NCI-H2227 treated with DMSO at 0.1 percent for 48 hours (cell line): ENCODE data around the gene SORCS2.
"Not testable (repeated sequence)": the region's sequence is repeated elsewhere in the genome, so short reads cannot be mapped to it uniquely, and the experiment has no call there.

ENCODE experiments used
- DNase-seq: peaks from one replicate; lab custom pipeline; 2025; lab: John Stamatoyannopoulos, UW

SORCS2 gene

DNA sequence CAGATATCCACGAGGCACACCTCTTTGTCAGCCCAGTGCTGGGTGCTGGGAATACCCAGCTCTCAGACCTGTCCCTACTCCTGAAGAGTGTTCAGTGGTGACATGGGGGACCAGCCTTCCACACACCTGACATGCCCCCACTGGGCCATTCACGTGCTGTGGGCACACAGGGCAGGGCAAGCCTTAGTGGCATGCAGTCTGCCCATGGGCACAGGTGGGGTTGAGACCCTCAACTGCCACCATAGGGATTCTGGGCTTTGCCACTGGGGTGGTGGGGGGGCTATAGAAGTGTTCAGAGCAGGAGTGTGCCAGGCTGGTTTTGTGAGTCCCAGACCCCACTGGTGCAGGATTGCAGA lies 259.1 kb downstream of the SORCS2 start:
- DNase-seq, result no peak

DNA sequence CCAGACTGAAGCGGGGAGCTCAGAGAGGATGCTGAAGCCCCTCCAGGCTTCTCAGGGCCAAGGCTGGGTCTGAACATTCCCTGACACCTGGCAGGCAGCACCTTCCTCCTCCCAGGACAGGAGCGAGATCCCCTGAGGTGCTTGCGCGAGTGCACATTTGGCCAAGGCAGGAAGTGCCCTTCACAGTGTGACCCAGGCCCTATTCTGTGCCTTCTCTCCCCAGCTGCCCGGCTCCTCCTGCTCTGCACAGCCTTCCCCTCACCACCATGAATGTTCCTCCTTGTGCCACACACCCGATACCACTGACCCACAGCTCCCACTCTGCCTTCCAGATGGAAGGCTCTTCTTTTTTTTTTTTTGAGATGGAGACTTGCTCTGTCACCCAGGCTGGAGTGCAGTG lies 259.5 kb downstream of the SORCS2 start:
- DNase-seq, result no peak

DNA sequence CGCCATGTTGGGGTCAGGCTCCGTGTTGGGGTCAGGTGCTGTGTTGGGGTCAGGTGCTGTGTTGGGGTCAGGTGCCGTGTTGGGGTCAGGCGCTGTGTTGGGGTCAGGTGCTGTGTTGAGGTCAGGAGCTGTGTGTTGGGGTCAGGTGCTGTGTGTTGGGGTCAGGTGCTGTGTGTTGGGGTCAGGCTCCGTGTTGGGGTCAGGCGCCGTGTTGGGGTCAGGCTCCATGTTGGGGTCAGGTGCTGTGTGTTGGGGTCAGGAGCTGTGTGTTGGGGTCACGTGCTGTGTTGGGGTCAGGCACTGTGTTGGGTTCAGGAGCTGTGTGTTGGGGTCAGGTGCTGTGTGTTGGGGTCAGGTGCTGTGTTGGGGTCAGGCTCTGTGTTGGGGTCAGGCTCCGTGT lies 260.5 kb downstream of the SORCS2 start:
- DNase-seq, result not testable (repeated sequence)

DNA sequence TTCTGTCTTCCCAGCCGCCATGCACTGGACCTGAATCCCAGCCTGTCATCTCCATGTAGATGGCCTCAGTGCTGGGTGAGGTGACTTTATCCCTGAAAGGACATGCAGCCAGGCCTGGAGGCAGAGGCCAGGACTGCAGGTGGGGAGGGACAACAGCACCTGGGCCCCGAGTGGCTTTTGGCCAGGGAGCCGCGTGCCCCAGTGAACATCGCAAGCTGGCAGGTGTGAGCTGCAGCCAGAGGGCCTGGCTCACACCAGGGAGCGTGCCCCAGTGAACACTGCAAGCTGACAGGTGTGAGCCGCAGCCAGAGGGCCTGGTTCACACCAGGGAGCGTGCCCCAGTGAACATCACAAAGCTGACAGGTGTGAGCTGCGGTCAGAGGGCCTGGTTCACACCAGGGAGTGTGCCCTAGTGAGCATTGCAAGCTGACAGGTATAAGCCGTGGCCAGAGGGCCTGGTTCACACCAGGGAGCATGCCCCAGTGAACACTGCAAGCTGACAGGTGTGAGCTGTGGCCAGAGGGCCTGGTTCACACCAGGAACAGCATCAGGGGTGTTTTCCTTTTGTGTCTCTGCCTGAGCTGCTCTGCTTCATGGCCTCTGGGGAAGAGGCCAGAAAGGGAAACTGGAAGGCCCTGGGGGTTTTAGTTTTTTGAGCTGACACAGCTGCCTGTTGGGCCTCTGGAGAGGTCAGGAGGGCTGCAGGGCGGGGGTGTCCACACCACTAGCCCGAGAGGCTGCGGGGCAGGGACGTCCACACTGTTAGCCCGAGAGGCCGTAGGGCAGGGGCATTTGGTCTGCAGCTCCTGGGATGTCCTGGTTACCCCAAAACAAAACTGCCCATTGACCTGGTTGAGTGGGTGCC lies 265.1 kb downstream of the SORCS2 start:
- no peak for DNase-seq

DNA sequence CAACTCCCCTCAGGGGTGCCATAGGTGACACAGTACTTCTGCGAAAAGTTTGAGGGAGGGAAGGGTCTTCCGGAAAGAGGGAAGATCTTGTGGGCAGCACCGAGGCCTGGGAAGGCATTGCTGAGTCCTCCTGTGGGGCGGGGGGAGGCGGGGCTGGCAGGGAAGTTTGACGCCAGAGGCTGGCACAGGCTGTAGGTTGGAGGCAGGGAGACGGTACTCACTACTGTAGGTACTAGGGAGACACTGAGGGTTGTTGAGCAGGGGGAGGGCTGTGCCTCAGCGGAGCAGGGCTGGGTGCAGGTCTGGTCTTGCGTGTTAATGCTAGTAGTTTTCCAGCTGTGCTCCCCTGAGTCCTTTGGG lies 265.7 kb downstream of the SORCS2 start:
- DNase-seq, result no peak

DNA sequence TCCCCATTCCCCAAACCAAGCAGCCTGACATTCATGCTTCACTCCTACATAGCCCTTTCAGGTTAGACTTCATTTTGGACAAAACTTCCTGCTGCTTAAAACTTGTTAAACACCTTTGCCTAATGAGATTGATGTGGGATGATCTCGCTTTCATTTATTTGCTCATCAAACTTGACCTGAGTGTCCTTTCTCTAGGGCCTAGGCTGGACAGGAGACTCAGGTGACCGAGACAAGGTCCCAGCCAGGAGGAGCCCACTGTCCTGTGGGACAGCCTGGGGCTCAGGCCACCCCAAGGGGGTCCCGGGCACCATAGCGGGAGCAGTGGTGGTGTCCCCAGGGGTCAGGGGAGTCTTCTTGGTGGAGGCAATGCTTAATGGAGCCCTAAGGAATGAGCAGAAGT lies 266.1 kb downstream of the SORCS2 start:
- DNase-seq, result no peak

DNA sequence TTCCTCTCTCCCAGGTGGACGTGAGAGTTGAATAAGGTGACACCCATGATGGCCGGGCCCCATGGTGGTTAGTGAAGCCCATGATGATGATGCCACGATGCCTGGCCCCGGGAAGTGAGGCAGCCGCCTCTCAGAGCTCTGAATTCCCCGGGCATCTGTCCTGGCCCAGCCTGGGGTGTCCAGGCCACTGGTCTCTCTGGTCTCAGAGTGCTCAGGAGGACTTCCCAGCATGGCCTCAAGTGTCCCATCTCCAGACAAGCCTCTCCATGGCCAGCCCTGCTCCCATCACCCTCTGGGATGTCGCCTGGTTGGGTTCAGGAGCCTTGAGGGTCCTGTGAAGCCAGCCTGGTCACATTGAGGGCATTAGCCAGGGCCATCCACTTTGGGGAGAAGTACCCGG lies 267.1 kb downstream of the SORCS2 start:
- DNase-seq, result no peak

DNA sequence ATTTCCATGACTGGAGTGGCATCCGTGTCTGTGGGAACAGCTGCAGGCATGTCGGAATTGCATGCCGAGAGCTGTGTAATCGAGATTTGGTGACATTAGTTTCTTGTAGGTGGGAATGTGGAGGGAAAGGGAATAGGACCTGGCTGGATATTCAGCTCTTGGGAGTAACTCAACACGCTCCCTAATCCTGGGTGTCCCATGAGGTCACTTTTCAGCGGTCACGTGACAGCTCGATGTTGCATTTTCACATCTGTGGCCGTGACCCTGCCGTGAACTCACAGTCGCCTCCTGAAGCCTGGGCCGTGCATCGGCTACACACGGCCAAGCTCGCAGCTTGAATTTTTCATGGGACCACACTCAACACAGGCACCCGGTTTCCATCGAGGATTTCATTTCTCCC lies 268.2 kb downstream of the SORCS2 start:
- no peak for DNase-seq

DNA sequence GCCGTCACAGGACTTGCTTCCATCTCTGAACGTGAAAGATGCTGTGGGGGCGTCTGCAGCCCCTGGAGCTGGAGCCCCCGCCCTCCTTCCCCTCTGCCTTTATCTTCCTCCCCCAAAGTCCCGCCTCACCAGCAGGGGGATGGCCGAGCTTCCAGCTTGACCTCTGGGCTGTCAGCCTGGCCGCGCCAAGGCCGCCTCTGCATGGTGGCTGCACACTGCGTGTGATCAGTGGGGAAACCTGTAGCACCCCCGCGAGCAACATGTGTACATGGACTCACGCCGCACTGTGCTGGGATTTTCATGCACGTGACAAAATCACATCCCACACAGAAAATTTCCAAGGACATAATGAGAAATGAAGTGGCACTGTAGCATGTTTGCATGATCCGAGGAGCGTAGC lies 268.9 kb downstream of the SORCS2 start:
- DNase-seq, result no peak

DNA sequence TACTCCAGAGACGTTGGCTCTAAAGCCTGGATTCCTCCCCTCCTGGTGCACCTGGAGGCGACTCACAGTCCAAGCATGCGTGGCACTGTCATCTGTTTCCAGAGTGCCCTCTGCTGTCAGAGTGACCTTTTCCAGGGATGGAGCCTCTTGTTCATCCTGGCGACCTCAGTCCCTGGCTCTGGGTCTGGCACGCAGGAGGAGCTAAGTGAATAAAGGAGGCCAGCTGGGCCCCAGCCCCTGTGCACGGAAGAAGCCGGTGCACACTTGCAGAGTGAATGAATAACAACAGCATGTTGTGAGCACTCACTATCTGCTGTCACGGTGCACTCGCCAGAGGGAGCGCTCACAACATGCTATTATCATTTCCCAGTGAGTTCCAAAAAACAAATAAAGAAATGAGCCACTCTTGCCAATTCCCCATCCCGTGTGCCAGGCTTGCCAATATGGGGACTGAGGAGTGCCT lies 270.2 kb downstream of the SORCS2 start:
- DNase-seq, result no peak

DNA sequence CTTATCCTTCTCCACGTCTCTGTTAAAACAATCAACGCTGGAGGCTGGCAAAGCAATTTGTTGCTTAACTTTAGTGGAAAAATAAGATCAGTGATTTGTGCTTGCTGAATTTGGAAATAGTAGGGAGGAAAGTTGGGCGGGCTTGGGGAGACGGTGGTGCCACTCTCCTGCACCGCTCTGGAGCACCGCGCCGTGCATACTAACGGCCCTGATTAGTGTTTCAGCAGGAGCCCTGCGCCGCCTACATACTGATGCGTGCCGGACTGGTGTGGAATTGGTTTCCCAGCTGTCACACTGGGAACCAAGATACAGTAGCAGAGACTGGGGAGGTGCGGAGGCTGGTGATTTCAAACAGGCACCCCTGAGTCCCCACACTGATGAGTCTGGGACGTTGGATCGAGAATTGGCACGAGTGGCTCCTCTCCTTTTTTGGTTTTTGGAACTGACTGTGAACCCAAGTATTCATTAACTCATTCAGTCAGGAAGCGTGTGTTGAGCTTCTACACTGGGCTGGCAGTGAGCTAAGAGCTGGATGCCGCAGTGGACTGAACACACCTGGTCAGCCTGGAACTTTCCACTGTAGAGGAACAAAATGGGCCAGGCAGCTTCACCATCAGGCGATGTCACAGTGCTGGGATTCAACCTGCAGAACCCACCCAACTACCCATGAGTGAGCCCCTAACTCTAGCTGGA lies 271.4 kb downstream of the SORCS2 start:
- DNase-seq, result no peak

DNA sequence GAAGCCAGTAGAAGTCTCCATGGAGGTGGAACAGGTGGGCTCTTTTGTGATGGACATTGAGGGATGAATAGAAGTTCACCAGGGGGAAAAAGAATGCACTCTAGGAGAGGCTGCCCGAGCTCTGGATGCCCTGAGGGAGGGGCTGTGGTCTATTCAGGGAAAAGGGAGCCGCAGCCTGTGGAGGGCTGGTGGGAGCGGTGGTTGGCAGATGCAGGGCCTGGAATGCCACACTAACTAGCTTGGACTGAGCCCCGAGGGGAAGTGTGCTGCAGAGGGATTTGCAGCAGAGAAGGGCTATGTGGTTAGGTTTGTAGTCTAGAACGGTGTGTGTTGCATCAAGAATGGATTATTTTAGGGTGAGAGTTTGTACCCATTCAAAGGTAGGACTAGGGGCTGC lies 271.9 kb downstream of the SORCS2 start:
- DNase-seq, result no peak

DNA sequence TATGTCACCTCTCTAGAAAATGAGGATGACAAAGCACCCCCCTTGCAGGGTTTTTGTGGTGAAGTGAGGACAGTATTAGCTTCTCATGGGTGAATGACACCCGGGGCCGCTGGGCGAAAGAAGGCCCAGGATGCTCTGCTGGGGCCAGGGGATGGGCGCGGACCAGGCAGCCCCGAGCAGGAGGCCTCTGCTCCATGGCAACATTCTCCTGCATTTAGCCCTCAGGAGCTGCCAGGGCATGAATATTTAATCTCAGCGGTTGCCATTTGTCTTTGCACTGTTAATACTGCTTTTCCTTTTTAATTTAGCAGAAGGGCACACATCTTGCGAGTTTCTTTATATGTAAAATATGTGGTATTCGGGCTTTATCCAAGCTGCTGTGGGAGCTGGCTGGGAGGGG lies 272.7 kb downstream of the SORCS2 start:
- no peak for DNase-seq

DNA sequence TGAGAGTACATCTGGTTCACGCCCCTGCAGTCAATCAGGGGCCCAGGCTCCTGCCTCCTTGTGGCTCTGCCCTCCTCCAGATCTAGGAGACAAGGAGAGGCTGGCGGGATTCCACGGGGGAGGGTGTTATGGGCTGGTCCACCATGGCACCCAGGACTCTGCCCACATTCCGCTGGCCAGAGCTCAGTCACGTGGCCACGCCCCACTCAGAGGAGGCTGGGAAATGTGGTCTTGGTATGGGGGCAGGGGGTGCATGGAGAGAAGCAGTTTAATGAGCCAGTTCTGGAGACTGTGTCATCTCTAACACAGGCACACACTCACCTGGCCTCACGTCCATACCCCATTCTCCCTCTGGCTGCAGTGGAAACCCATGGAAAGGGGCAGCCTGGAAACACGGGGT lies 273.9 kb downstream of the SORCS2 start:
- no peak for DNase-seq

DNA sequence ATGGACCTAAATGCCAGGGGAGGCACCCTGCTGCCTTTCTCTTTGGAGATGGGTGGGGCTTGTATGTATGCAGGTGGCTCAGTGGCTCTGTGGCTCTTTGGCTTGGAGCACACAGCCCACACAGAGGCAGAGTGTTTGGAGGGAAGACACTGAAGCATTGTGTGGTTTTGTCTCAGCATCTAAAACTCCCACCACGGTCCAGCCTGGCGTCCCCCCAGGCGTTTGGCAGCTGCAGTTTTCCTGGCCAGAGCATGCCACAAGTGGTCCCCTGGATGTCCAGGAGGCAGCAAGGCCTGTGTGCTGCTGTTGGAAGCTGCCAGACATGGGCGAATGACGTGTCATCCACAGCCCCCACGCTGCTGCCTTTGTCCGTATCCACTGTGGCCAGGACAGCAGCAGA lies 274.6 kb downstream of the SORCS2 start:
- no peak for DNase-seq

DNA sequence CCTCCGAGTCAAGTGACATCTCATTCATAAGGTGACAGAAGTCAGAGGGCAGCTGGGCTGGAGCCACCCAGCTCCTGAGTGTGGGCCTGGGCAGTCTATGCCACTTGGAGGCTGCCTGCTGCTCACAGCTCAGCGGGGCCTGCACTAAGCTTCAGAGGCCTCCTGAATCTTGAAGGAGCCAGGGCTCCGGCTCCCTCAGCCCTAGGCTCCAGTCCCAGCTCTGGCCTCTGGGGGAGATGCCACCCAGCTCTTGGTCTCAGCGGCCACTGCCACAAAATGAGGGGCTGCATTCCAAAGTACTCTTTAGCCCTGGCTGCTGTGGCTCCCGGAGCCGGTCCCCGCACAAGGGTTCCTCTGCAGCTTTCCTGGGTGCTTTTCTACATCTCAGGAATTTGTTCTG lies 275.1 kb downstream of the SORCS2 start:
- DNase-seq, result no peak

DNA sequence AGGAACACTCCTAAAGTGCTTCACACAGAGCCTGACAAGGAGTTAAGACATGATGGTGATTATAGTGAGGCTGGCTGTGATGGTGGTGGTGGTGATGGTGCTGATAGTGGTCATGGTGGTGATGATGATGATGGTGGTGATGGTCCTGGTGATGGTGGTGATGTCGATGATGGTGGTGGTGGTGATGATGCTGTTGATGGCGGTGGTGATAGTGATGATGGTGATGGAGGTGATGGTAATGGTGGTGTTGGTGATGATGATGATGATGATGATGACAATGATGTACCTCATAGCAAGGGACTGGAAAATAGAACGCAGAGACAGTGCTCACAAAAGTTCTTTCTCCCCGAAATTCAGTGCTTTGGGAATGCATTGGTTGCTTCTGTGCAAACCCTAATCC lies 276.7 kb downstream of the SORCS2 start:
- DNase-seq, result no peak

DNA sequence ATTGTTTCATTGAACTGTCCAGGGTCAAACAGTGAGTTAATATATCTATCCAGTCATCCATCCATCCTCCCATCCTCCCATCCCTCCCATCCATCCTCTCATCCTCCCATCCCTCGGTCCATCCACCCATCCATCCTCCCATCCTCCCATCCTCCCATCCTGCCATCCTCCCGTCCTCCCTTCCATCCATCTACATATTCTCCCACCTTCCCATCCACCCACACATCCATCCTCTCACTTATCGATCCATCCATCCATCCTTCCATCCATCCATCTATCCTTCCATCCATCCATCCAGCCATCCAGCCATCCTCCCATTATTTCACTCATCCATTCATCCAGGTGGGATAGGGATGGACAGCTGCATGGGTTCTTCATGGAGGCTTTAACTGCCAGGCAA lies 277.8 kb downstream of the SORCS2 start:
- DNase-seq, result no peak

DNA sequence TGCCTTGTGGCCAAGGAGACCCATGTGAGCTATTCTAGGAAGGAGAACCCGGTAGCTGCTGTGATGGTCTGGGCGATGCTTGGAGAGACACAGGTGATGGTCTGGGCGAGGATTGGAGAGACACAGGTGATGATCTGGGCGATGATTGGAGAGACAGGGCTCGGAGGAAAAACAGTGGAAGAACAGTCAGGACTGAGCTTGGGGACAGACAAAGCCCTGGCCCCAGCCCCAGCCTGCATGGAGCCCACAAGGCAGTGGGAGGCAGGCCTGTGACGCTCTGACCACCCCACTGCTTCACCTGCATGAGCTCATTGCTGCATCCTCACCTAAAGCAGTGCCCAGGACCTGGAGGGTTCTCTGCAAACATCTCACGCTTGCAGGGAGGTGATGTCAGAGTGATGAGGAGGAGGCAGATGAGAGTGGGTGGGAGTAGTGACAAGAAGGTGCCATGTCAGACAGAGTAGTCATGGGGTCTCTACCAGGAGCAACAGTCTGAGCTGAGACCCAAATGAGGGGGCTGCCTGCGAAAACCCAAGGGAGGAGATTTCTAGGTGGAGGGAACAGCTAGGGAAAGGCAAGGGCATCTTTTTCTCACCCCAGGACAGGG lies 278.3 kb downstream of the SORCS2 start:
- no peak for DNase-seq

DNA sequence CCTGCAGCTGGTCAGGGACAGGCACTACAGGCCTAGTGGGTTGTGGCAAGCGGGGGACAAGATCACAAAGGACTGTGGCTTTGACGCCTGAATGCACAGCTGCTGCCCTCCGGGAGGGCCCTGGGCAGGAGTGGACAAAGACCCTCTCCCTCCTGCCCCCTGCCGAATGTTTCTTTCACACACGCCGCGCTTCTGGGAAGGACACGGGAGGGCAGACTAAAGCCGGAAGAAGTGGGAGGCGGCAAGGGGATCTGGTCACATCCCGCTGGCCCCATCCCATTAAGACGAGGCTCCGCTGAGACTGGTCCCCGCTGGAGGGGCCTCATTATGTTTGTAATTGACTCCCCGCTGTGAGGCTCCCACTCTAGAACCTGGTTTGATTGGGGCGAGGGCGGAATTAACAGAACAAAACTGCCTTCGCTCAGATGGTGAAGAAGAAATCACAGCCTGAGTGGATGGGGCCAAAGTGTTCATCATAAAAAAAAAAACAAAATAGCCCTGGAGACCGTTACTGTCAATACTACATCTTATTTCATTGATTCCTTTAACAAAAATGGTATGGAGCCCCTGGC lies 280.2 kb downstream of the SORCS2 start:
- no peak for DNase-seq

DNA sequence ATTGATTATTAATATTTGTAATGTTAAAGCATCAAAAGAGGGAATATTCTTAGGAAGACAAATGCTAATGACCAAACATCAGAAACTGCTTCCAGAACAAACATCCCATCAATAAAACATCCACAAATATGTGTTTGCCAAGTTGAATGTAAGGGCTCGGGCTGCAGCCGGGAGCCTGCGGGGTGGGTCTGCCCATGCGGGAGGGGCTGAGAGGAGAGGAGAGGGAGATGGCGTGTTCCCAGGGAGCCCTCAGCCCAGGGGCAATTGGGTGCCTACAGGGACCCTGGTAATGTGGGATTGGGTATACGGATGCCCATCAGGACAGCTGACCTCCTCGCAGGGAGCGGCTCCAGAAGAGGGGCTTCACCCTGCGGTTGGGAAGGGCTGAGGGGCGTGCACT lies 280.7 kb downstream of the SORCS2 start:
- DNase-seq, result no peak

DNA sequence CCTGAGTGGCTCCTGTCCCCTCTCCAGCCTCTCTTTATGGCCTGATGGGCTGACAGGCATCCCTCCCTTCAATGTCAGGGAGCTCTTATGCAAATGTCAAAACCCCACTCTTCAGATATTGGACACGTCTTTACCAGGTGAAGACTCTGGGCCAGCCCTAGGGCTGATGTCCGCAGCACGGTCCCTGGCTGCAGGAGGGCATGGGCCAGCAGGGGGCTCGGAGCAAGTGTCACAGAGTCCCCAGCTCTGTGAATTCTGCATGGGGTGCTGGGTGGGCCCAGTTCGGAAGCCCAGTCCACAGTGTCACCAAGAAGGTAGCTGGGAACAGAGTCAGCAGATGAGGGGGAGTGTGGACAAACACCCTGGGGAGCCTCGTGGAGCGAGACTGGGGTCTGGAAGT lies 282.0 kb downstream of the SORCS2 start:
- DNase-seq, result no peak

DNA sequence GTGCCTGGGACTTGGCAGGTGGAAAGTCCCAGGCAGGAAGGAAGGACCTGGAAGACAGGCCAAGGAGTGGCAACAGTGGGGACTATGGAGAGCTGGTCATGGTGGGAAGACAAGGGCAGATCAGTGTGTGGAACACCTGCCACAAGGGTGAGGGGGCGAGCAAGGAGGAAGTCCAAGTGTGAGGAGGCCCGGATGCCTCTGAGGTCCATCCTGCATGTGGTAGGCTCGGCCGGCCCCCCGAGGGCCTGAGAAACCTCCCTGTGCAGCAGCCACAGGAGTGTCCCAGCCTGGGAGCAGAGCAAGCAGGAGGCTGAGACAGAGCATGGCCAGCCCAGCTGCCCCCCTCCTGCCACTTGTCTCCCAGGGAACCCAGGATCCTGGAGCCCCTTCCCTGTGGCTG lies 282.9 kb downstream of the SORCS2 start:
- DNase-seq, result no peak
